ENCODE results near the gene TH.

The TH gene

GRCh38 chr11:2156416-2157182 lies 15.0 kb downstream of the TH start:
- H3K27ac ChIP-seq: no peak overlapping the region
- peak; percentile 90 for TF ChIP-seq CTCF (IDR thresholded peaks at IDR 0.05; ENCODE audit: low read depth, low read length, missing control alignments)
- in situ Hi-C loops (cut with HindIII; ENCODE audit: low pct_ligation_motif_present, low sequenced_read_pairs): no loop called here
- DNase-seq: peak; percentile 62
- peaks cover 1% of the 10 kb centered on the region for H3K27me3 ChIP-seq (replicated peaks)
- H3K4me3 ChIP-seq (ENCODE audit: low read depth, low read length): no peak overlapping the region
- H3K36me3 ChIP-seq (replicated peaks): no peaks in the 10 kb centered on the region

GRCh38 chr11:2155511-2155910 lies 16.1 kb downstream of the TH start:
- DNase-seq: no peak
- in situ Hi-C loops (cut with HindIII; ENCODE audit: low pct_ligation_motif_present, low sequenced_read_pairs): no loop called here
- no peak for TF ChIP-seq CTCF (IDR thresholded peaks at IDR 0.05; ENCODE audit: low read depth, low read length, missing control alignments)
- Histone ChIP-seq H3K27me3 (replicated peaks) (peaks cover 1% of the 10 kb centered on the region), H3K27ac (no peak overlapping the region), H3K36me3 (replicated peaks) (no peaks in the 10 kb centered on the region), H3K4me3 (ENCODE audit: low read depth, low read length) (no peak overlapping the region)

GRCh38 chr11:2154889-2155288 lies 16.7 kb downstream of the TH start:
- no peak for TF ChIP-seq CTCF (IDR thresholded peaks at IDR 0.05; ENCODE audit: low read depth, low read length, missing control alignments)
- no peak overlapping the region for H3K4me3 ChIP-seq (ENCODE audit: low read depth, low read length)
- H3K27ac ChIP-seq: no peak overlapping the region
- H3K36me3 ChIP-seq (replicated peaks): no peaks in the 10 kb centered on the region
- in situ Hi-C loops (cut with HindIII; ENCODE audit: low pct_ligation_motif_present, low sequenced_read_pairs): no loop called here
- peaks cover 3% of the 10 kb centered on the region for H3K27me3 ChIP-seq (replicated peaks)
- DNase-seq: no peak

GRCh38 chr11:2154195-2154585 lies 17.4 kb downstream of the TH start:
- peaks cover 5% of the 10 kb centered on the region for H3K27me3 ChIP-seq (replicated peaks)
- no peak for TF ChIP-seq CTCF (IDR thresholded peaks at IDR 0.05; ENCODE audit: low read depth, low read length, missing control alignments)
- H3K36me3 ChIP-seq (replicated peaks): no peaks in the 10 kb centered on the region
- no peak for DNase-seq
- no peak overlapping the region for H3K4me3 ChIP-seq (ENCODE audit: low read depth, low read length)
- in situ Hi-C loops (cut with HindIII; ENCODE audit: low pct_ligation_motif_present, low sequenced_read_pairs): no loop called here
- H3K27ac ChIP-seq: no peak overlapping the region

- in situ Hi-C loops (cut with HindIII; ENCODE audit: low pct_ligation_motif_present, low sequenced_read_pairs): no loop called here
- no peak for TF ChIP-seq CTCF (IDR thresholded peaks at IDR 0.05; ENCODE audit: low read depth, low read length, missing control alignments)
- H3K4me3 ChIP-seq (ENCODE audit: low read depth, low read length): no peak overlapping the region
- peaks cover 9% of the 10 kb centered on the region for H3K27me3 ChIP-seq (replicated peaks)
- H3K27ac ChIP-seq: no peak overlapping the region
- H3K36me3 ChIP-seq (replicated peaks): no peaks in the 10 kb centered on the region
- DNase-seq: no peak
Measured at GRCh38 chr11:2153581-2154194, 17.9 kb downstream of the TH start.

Data from brain microvascular endothelial cell (primary cell).